Loucy (cell line): ENCODE results near the gene CCM2.

Source experiments
- H2AFZ ChIP-seq: fragments of 200-600 bp; sonication (generic); 2 replicates; pipeline ENCODE4 v1.6.0; 2016; ENCODE audit warnings: antibody characterized with exemption, mild to moderate bottlenecking, low read length, moderate library complexity
- H3F3A ChIP-seq: fragments of 200-600 bp; 2 replicates; pipeline ENCODE4 v1.6.0; 2016; ENCODE audit warnings: antibody characterized with exemption, low read depth, mild to moderate bottlenecking
- H3K27me3 ChIP-seq: fragments of 200-600 bp; sonication (generic); 2 replicates; pipeline ENCODE4 v1.6.1; 2014; ENCODE audit warnings: low read length, mild to moderate bottlenecking; ENCODE audit not compliant: insufficient read depth, poor library complexity, severe bottlenecking
- H3K36me3 ChIP-seq: fragments of 200-600 bp; sonication (generic); 2 replicates; pipeline ENCODE4 v1.6.1; 2016; ENCODE audit warnings: low read length; ENCODE audit not compliant: insufficient read depth
- H3K4me1 ChIP-seq: fragments of 200-600 bp; sonication (generic); 2 replicates; pipeline ENCODE4 v1.5.1; 2014; ENCODE audit warnings: low read length, mild to moderate bottlenecking; ENCODE audit not compliant: insufficient read depth, poor library complexity, severe bottlenecking
- H3K4me2 ChIP-seq: fragments of 200-600 bp; sonication (generic); 2 replicates; pipeline ENCODE4 v1.6.0; 2014; ENCODE audit warnings: antibody characterized with exemption, low read length, low read depth, mild to moderate bottlenecking; ENCODE audit not compliant: poor library complexity, severe bottlenecking
- H3K4me3 ChIP-seq: fragments of 200-600 bp; sonication (generic); 2 replicates; pipeline ENCODE4 v1.5.1; 2014; ENCODE audit warnings: low read length, mild to moderate bottlenecking, mixed read lengths; ENCODE audit not compliant: poor library complexity, severe bottlenecking
- H3K79me2 ChIP-seq: fragments of 200-600 bp; sonication (generic); 2 replicates; pipeline ENCODE4 v1.6.1; 2014; ENCODE audit warnings: low read length; ENCODE audit not compliant: insufficient read depth
- H3K9ac ChIP-seq: fragments of 200-600 bp; sonication (generic); 2 replicates; pipeline ENCODE4 v1.6.0; 2014; ENCODE audit warnings: mild to moderate bottlenecking, low read depth, low read length, moderate library complexity; ENCODE audit not compliant: poor library complexity, severe bottlenecking
- H3K9me2 ChIP-seq: fragments of 200-600 bp; sonication (generic); replicated peaks from 2 replicates; pipeline ENCODE4 v1.6.1; 2016; ENCODE audit warnings: low read depth, low read length, mixed read lengths
- H3K9me3 ChIP-seq: fragments of 200-600 bp; sonication (generic); 2 replicates; pipeline ENCODE4 v1.6.1; 2014; ENCODE audit warnings: mild to moderate bottlenecking, antibody characterized with exemption, low read length, low read depth; ENCODE audit not compliant: insufficient read depth
- H4K20me1 ChIP-seq: fragments of 200-600 bp; sonication (generic); 2 replicates; pipeline ENCODE4 v1.6.0; 2014; ENCODE audit warnings: antibody characterized with exemption, low read length, mild to moderate bottlenecking; ENCODE audit not compliant: insufficient read depth, poor library complexity, severe bottlenecking
- EZH2phosphoT487 ChIP-seq: fragments of 200-600 bp; IDR thresholded peaks from 2 replicates; pipeline ENCODE4 v1.6.1; 2018; ENCODE audit warnings: antibody characterized with exemption, mild to moderate bottlenecking, moderate library complexity, borderline replicate concordance
- TF ChIP-seq, protein P1 (sequence below): fragments of 200-600 bp; sonication (generic); conservative IDR thresholded peaks from 2 replicates; pipeline ENCODE4 v1.5.1; 2014; ENCODE audit warnings: mild to moderate bottlenecking, antibody characterized with exemption, low read length

Gene CCM2

DNA sequence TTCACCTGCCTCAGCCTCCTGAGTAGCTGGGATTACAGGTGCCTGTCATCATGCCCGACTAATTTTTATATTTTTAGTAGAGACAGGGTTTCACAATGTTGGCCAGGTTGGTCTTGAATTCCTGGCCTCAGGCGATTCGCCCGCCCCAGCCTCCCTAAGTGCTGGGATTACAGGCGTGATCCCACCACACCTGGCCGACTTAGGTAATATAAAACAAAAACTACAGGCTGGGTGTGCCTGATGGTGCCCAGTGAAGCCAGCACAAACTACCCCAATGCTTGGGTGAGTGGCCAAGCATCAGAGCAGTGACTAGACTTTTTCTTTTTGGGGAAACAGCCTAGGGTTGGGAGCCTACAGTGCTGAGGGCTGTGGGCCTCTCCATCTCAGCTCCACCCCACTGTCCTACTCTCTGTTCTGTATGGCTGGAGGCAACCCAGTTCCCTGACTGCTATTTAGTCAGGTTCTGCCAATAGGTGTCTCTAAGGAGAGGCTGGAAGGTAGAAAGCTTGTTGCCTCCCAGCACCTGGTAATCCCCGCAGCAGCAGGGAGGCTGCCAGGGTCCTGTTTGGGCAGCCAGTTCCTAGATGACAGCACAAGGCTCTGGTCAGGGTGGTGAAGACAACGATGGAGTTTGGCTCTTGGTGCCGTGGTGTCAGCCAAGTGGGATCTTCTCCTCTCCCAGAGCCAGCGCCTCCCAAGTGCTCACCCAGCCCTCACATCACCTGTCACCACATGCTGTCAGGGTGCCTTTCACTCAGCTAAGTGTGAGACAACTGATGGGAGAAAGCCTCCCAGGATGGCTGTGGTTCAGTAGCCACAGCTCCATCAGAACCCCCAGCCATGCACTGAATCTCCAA lies 99.2 kb downstream of the CCM2 start:
- Histone ChIP-seq H3K27me3 (no peaks in the 10 kb centered on the region), H3K4me3 (no peak overlapping the region), H3K9ac (no peak overlapping the region), H3K9me3 (no peaks in the 10 kb centered on the region), H3K4me2 (no peak overlapping the region), H2AFZ (no peak overlapping the region), H3K9me2 (no peaks in the 10 kb centered on the region), H3F3A (no peaks in the 10 kb centered on the region), H3K79me2 (peaks cover 11% of the 10 kb centered on the region; the same call in 1 of the 2 replicates), H3K36me3 (peaks cover 49% of the 10 kb centered on the region; the same call in 1 of the 2 replicates), H3K4me1 (no peaks in the 10 kb centered on the region), H4K20me1 (peaks cover 4% of the 10 kb centered on the region)
- no peak for TF ChIP-seq EZH2phosphoT487
- TF ChIP-seq, protein P1, sequence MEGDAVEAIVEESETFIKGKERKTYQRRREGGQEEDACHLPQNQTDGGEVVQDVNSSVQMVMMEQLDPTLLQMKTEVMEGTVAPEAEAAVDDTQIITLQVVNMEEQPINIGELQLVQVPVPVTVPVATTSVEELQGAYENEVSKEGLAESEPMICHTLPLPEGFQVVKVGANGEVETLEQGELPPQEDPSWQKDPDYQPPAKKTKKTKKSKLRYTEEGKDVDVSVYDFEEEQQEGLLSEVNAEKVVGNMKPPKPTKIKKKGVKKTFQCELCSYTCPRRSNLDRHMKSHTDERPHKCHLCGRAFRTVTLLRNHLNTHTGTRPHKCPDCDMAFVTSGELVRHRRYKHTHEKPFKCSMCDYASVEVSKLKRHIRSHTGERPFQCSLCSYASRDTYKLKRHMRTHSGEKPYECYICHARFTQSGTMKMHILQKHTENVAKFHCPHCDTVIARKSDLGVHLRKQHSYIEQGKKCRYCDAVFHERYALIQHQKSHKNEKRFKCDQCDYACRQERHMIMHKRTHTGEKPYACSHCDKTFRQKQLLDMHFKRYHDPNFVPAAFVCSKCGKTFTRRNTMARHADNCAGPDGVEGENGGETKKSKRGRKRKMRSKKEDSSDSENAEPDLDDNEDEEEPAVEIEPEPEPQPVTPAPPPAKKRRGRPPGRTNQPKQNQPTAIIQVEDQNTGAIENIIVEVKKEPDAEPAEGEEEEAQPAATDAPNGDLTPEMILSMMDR, result no peak

DNA sequence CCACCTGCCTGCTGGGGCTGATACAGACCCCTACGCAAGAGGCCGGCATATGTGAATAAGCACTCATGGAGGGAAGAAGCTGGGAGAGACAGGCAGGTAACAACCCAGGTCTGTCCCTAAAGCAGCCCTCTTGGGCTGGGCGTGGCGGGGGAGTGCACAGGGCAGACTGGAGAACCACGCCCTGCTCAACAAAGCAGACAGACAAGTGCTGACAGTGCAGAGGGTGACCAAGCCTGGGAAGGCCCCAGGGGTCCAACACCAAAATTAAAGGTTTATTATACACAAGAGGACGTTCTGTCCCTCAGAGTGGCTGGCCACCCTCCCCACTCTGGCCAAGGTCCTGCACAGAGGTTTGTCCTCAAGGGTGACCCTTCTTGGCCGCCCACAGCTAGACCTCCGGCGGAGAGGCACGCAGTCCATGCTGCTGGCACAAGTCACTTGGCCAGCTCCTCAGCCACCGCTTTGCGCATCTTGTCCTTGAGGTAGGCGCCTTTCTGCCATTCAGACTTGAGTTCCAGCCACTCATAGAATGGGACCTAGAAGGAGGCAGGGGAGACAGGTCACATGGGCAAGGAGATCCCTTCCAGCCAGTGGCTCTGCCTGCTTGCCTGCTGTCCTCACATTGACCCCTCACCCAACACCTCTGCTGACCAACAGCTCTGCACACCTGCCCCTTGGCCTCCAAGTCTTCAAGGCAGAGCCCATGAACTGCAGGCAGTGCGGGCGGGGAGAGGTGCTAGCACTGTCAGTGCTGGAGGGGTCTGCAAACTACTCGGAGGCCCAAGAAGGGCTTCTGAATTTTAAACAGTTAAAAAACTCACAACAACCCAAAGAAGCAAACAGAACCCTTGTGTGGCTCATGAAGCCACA lies 100.1 kb downstream of the CCM2 start:
- Histone ChIP-seq H3K9ac (no peak overlapping the region), H3F3A (no peaks in the 10 kb centered on the region), H3K36me3 (peaks cover 59% of the 10 kb centered on the region; the same call in 1 of the 2 replicates)

DNA sequence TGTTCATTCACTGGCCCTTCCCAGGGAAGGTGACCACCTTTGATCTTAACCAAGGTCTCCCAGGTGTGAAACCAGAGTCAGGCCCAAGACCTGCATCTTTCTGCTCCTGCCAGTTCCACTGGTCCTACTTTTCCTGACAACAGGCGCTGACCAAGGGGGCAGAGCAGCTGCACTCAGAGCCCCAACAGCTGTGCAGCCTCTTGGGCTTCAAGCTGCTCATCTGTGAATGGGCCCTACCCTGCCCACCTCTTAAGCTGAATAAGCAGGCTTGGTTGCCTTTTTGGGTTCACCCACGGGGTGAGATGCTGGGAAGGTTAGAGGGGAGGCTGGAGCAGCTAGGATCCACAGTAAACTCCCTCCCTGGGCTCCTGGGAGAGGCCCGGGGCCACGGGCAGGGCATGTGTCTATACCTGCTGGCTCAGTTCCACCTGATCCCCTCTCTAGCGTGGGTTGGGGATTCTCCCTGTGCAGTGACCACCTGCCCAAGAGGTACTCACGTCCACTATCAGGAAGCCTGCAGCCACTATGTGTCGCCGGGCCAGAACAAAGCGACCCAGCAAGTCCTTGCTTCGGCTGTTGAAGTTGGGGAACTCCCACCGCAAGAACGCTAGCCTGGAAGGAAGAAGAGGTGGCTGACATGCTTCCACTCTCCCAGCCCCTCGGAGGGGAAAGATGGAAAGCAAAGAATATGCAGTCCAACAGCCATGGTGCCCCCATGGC lies 100.9 kb downstream of the CCM2 start:
- Histone ChIP-seq H3K9me2 (no peaks in the 10 kb centered on the region), H3K4me3 (no peak overlapping the region), H3K79me2 (peaks cover 27% of the 10 kb centered on the region), H3K9me3 (no peaks in the 10 kb centered on the region), H3K9ac (no peak overlapping the region), H3K4me2 (no peak overlapping the region), H2AFZ (no peak overlapping the region), H4K20me1 (peaks cover 17% of the 10 kb centered on the region), H3K4me1 (no peaks in the 10 kb centered on the region), H3F3A (no peaks in the 10 kb centered on the region), H3K36me3 (peaks cover 66% of the 10 kb centered on the region; the same call in 1 of the 2 replicates), H3K27me3 (no peaks in the 10 kb centered on the region)
- TF ChIP-seq EZH2phosphoT487, result no peak
- TF ChIP-seq, protein P1, result no peak

More for the DNA sequence above, 100.1 kb downstream of the CCM2 start:
- Histone ChIP-seq H3K4me3 (no peak overlapping the region), H3K79me2 (peaks cover 19% of the 10 kb centered on the region), H4K20me1 (peaks cover 10% of the 10 kb centered on the region), H2AFZ (no peak overlapping the region), H3K27me3 (no peaks in the 10 kb centered on the region), H3K9me3 (no peaks in the 10 kb centered on the region), H3K4me1 (no peaks in the 10 kb centered on the region), H3K9me2 (no peaks in the 10 kb centered on the region), H3K4me2 (no peak overlapping the region)
- TF ChIP-seq, protein P1, result no peak
